Breast epithelium (tissue), 3 donors: ENCODE results near the gene BFAR.

Experiments used
- POLR2A ChIP-seq: fragments of 450-650 bp; IDR thresholded peaks from one replicate; pipeline ENCODE4 v1.6.1; 2016; ENCODE audit warnings: antibody characterized with exemption, mild to moderate bottlenecking, moderate library complexity
- POLR2AphosphoS5 ChIP-seq, 3 donors: sonication (generic); formaldehyde crosslinking; IDR thresholded peaks; one replicate each; pipeline ENCODE4 v1.6.1; 2017; ENCODE audit warnings: antibody characterized with exemption in 3 of 3
- TF ChIP-seq, protein P1 (sequence below), 3 donors: fragments of 450-650 bp; IDR thresholded peaks; one replicate each; pipeline ENCODE4 v1.5.1; 2016 to 2017; ENCODE audit warnings: antibody characterized with exemption in 3 of 3, mild to moderate bottlenecking in 3 of 3, moderate library complexity in 3 of 3

DNA sequence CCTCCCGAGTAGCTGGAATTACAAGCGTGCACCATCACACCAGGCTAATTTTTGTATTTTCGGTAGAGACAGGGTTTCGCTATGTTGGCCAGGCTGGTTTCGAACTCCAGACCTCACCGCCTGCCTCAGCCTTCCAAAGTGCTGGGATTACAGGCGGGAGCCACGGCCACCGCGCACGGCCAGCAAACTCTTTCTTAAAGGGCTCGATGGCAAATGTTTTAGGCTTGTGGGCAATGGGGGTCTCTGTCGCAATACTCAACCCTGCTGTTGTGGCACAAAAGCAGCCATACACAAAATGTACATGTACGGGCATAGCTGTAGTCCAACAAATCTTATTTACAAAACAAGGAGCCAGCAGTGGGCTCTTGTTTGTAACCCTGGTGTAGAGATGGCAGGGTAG lies 21.1 kb upstream of the BFAR start:
- TF ChIP-seq, protein P1, sequence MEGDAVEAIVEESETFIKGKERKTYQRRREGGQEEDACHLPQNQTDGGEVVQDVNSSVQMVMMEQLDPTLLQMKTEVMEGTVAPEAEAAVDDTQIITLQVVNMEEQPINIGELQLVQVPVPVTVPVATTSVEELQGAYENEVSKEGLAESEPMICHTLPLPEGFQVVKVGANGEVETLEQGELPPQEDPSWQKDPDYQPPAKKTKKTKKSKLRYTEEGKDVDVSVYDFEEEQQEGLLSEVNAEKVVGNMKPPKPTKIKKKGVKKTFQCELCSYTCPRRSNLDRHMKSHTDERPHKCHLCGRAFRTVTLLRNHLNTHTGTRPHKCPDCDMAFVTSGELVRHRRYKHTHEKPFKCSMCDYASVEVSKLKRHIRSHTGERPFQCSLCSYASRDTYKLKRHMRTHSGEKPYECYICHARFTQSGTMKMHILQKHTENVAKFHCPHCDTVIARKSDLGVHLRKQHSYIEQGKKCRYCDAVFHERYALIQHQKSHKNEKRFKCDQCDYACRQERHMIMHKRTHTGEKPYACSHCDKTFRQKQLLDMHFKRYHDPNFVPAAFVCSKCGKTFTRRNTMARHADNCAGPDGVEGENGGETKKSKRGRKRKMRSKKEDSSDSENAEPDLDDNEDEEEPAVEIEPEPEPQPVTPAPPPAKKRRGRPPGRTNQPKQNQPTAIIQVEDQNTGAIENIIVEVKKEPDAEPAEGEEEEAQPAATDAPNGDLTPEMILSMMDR (IDR thresholded peaks at IDR 0.05): no peak
- no peak for TF ChIP-seq POLR2A
- TF ChIP-seq POLR2AphosphoS5 (IDR thresholded peaks at IDR 0.05): no peak
